OCI-LY1 (cell line): ENCODE measurements around the gene FAF1.

Experiments used
- CTCF ChIP-seq: fragments of 200-600 bp; sonication (generic), shearing (Covaris generic); IDR thresholded peaks from 2 replicates; pipeline ENCODE4 v1.5.1; 2017; ENCODE audit warnings: mild to moderate bottlenecking, antibody characterized with exemption, low read length, moderate library complexity, mixed read lengths
- EZH2 ChIP-seq: fragments of 200-600 bp; sonication (generic), shearing (Covaris generic); IDR thresholded peaks from 2 replicates; pipeline ENCODE4 v1.8.0; 2017; ENCODE audit warnings: borderline replicate concordance, mixed run types, mild to moderate bottlenecking, antibody characterized with exemption, low read length, moderate library complexity, mixed read lengths

GRCh38 chr1:50719126-50719525 lies 240.9 kb downstream of the FAF1 start:
- TF ChIP-seq EZH2 (no peak), CTCF (no peak)
